Activated CD4-positive, alpha-beta T cell treated with anti-CD3 and anti-CD28 coated beads for 48 hours (primary cell): ENCODE measurements around the gene SH3PXD2A.

Source experiments
- DNase-seq: peaks from one replicate; pipeline ENCODE4 v3.0.0-alpha.2; 2020

The SH3PXD2A gene

DNA sequence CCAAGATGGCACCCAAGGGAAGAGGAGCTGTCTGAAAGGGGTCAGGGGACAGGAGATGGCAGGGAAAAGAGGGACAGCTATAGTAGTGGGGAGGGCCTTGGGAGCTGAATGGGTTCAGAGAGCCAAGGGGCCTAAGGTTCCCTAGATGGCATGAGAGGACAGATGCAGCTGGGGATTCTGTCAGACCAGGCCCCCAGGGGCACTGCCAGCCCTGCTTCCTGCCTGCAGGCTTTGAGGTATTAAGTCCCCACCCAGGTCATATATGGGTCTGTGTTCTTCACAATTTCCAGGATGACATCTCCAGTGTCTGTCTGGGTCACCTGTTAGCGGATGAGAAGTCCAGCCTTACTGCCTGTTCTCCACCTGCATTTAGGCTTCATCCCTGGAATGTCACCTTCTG, 305.1 kb downstream of the SH3PXD2A start:
- DNase-seq: no peak

DNA sequence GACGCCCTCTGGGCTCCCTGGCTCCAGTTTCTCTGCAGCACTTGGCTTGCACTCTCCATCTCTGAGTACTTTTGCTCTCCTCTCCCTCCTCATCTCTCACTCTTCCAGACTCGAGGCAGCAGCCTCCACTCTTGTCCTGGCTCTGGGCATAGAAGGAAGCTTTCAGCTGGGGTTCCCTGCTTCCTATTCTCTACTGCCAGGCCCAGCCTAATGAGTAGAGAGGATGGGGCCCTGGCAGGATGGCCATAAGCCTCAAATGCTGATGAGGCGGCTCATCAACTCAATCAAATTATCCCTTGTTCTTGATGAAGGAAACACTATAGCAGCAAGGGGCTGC, 306.1 kb downstream of the SH3PXD2A start:
- DNase-seq: no peak

DNA sequence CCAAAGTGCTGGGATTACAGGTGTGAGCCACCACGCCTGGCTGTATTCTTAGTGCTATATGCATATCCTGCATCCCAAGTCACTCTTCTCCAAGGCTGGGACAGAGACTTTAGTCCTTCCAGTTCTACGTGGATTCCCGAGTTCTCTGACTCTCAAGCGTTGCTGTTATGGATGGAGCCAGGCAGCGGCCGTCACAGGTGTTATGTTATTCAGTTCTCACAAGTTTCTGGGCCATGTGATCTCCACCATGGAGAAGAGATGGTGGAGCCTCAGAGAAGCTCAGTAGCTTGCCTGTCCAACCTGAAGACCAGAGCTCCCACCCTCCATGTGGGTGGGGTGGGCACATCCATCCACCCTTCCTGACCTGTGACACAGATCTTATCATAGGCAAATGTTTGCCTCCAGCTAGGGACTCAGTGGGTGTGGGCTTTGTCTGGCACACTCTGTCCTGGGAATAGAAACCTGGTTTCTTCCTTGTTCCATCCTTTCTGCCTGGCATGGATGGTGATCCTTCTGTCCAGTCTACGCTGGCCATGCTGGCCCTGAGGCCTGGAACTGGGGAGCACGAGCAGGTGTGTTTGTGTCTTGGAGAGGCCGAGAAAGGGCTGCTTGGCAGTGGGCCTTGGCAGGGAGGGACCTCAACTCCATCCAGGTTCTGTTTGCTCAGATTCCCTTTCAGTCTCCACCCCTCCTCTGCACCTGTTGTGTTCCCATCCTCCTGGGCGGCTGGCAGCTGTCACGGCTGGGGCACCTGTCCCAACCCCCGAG, 306.6 kb downstream of the SH3PXD2A start:
- no peak for DNase-seq

GRCh38 chr10:103548006-103548405, 307.4 kb downstream of the SH3PXD2A start:
- DNase-seq: no peak

DNA sequence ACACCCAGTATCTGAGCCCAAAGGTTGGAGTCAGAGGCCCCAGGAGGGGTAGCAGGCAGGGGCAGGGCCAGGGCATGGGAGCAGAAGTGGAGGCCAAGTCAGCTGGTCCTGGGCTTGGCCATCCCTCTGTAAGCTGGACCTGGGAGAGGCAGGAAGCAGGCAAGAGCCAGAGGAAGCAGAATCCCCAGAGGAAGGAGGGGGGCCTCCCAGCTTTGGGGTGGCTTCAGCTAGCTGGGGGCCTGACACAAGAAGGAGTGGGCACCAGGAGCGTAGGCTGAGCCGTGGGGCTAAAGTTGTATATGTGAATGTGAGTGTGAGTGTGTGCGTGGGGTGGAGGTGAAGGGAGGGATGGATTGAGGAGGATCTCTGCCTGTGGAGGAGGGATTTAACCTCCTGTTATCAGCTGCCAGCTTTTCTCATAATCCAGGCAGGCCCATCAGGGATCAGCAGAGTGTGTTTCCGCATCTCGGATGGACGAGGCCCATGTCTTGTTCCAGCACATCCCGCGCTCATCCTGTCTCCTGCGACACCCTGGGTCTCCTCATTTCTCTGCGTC, 307.9 kb downstream of the SH3PXD2A start:
- DNase-seq: no peak

DNA sequence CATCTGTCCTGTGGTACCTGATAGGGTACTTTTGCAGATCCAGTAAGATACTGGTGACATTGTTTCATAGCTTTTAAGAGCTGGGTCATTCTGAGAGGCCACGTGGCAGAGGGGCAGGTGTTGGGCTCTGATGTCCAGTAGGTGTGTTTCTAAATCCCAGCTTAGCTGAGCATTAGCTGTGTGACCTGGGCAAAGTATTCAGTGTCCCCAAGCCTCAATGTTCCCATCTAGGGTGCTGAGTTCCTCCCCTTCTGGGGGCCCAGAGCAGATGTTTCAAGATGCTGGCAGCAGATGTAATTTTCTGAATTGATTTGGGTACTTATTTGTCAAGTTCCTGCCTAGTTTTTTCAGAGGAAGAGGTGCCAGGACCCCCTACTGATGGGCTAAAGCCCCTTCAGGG, 309.0 kb downstream of the SH3PXD2A start:
- DNase-seq: no peak

DNA sequence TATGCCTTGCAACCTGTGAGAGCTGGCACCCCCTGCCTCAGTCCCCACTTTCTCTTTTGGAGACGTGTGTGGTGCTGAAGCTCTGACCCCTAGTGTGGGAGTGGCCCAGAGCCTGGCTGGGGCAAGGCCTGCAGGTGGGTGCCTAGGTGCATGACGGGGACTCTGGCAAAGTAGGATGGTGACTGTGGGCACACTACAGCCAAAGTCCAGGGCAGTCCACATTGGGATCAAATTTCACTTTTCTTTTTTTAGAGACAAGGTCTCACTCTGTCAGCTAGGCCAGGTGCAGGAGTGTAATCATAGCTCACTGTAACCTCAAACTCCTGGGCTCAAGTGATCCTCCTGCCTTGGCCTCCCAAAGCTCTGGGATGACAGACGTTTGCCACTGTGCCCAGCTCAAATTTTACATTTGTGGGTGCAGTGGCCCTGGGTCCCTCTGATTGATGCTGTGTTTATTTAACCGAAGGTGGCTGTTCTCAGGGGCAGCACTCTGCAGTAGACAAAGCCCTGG, 309.6 kb downstream of the SH3PXD2A start:
- DNase-seq: no peak

DNA sequence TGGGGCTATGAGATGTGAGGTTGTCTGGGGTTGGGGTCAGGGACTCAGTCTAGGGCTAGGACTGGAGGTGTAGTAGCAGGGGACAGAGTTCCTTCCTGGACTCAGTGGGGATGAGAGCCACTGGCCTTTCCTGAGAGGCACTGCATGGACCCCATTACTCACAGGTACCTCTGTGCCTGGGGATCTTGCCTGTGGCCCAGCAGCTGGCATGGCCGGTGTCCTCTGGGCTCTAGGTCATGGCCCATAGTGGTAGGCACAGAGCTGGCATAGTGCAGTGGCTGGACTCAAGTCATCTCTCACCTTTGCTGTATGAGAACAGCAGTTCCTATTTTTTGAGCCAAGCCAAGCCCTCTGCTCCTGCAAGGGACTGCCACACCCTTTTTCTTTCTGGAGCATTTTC, 310.0 kb downstream of the SH3PXD2A start:
- DNase-seq: no peak

DNA sequence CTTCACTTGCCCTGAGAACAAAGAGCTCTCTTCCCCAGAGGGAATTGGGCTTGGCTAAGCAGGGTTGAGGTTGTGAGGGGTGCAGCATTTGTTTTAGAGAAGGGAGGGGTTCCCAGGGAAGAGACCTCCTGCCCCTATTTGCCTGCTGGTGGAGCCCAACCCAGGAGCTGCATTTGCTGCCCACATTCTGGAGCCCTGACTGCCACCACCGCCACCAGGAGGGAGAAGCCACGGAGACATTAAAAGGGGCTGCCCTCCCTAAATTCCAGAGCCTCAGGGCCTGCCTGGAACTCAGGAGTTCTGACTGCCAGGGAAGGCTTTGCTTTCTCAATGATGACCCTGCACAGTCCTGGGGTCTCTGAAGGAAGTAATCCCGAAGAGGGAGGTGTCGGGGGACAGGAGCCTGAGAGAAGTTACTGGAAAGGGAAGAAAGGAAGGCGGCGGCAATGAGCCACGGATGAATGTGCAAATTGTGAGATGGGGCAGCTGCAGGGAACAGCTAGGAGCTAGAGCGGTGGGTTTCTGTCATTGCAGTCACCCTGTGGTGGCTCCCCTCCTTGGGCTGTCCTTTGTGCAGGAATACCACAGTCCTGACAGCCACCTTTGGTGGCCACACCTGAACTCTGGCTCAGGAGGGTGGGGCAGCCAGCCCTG, 310.6 kb downstream of the SH3PXD2A start:
- no peak for DNase-seq
